Fibroblast of upper back skin (primary cell): Measurements from ENCODE around the gene PTPRM.

Experiments
- DNase-seq: peaks from one replicate; pipeline ENCODE4 v3.0.0-alpha.2; 2013

PTPRM gene

GRCh38 chr18:7630731-7631442 is 63.8 kb downstream of the PTPRM start:
- no peak for DNase-seq

GRCh38 chr18:7632152-7633098 is 65.3 kb downstream of the PTPRM start:
- DNase-seq = no peak

GRCh38 chr18:7633171-7633570 is 66.1 kb downstream of the PTPRM start:
- DNase-seq = peak; percentile 43

GRCh38 chr18:7635948-7636347 is 68.8 kb downstream of the PTPRM start:
- no peak for DNase-seq

DNA sequence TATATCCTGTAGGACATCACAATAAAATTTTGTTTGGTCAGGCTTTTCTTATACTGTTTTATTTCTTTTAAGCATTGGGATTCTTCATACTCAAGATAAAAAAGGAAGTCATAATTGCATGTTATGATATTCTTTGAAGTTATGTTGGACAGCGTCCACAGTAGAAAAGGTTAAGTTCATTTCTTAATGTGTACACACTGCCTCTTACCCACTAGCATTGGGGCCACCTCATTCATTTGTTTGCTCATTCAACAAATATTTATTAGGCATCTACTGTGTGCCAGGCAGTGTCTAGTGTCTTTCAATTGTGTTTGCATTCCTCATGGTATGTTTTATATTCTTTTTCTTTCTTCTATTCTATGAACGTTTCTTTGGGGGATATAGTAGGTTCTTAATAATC is 70.2 kb downstream of the PTPRM start:
- DNase-seq = peak; percentile 8

DNA sequence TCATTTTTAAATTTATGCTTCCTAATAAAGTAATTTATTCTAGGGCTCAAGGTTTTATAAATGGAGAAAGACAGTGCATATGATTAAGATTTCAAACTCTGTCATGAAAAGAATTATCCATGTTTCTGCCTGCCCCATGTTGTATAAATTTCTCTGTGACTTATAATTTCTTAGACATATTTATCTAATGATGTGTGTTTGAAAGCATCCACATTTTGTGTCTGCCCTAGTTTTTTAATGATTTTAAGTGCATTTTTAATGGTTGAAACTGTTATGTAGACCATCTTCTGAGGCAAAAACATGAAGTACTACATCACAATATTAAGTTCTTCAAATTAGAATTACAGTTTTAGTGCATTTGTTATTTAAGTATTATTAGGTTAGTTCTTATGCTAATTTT is 71.2 kb downstream of the PTPRM start:
- DNase-seq = no peak

- no peak for DNase-seq
These were observed 74.7 kb downstream of the PTPRM start for GRCh38 chr18:7641813-7642212.

- peak; percentile 5 for DNase-seq
These were observed 75.3 kb downstream of the PTPRM start for GRCh38 chr18:7642331-7642890.

DNA sequence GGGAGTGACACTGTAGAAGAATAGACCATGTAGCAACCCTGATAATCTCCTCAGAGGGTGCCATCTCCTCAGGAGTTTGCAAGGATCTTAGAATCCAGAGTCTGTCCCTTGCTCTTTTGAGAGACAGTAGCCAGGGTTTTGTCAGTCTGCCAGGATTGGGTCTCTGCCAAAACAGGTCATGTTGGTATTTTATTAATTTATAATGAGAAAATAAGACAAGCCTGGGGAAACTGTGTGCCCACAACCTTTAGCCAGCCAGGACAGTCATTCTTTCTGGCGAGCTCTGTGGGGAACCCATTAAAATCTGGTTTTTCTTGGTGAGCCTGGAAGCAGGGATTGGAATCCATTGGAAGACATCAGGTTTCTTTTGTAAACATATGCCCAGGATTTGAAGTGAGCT is 78.6 kb downstream of the PTPRM start:
- peak; percentile 5 for DNase-seq

GRCh38 chr18:7646174-7646886 is 79.2 kb downstream of the PTPRM start:
- DNase-seq = no peak

DNA sequence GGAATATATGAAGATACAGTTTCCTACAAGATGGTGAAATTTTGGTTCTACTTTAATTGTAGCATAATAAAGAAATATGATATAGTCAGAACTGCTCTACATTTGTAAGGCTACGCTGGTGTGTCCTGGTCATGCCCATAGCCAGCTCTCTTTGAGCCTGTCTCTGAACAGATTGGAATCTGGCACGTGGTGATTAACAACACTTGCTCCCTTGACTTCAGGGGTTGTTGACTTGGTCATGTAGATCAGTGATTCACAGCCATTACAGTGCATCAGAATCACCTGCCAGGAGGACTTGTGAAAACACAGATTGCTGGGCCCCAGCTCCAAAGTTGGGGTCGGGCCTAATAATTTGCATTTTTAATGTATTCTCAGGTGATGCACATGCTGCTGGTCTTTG is 80.4 kb downstream of the PTPRM start:
- no peak for DNase-seq

- DNase-seq = no peak
These were observed 89.9 kb downstream of the PTPRM start for GRCh38 chr18:7657050-7657449.

GRCh38 chr18:7657937-7658336 is 90.8 kb downstream of the PTPRM start:
- DNase-seq = no peak

- DNase-seq = no peak
These were observed 91.6 kb downstream of the PTPRM start for GRCh38 chr18:7658701-7659100.

DNA sequence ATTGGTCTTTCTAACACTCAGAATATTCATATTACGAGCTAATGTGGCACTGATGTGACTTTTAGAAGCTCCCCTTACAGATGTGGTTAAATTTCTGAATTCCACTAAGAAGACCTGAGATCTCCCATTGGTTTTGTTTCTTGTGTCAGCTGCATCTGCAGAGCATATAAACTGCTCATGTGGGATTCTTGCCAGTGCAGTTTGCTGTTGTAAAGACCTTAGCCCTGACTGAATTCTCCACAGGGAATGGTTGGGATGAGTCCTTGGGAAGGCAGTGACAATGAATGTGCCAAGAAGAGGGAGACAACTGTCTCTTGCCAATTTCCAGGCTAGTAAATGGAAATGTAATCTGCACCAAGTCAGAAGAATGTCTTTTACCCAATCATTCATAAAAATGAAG is 94.1 kb downstream of the PTPRM start:
- DNase-seq = no peak

GRCh38 chr18:7662866-7663265 is 95.8 kb downstream of the PTPRM start:
- no peak for DNase-seq

GRCh38 chr18:7663366-7664312 is 96.5 kb downstream of the PTPRM start:
- no peak for DNase-seq

DNA sequence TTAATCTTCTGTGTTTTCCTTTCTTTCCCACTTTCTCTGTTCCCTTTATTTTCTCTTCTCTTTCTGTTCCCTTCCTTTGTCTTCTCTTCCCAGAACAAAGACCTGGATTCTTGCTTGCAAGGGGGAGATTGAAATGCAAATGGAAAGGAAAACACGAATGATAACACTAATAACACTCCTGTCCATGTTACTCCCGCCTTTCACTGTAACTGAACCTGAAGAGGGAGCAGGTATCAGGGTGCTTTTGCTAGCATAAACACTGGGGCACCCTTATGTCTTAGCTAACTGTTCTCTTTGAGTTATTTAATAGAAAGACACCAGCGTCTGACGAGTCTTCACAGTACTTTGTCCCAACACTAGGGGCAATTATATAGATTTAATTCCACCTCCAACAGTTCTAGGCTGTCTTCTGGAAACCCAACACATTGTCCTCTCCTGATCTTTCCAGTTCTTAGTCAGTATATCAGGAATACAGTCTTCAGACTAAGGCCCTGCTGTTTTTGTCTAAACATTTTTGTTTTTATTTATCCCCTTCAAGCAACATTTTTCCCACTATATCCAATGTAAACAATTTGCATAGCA is 99.2 kb downstream of the PTPRM start:
- DNase-seq = no peak

DNA sequence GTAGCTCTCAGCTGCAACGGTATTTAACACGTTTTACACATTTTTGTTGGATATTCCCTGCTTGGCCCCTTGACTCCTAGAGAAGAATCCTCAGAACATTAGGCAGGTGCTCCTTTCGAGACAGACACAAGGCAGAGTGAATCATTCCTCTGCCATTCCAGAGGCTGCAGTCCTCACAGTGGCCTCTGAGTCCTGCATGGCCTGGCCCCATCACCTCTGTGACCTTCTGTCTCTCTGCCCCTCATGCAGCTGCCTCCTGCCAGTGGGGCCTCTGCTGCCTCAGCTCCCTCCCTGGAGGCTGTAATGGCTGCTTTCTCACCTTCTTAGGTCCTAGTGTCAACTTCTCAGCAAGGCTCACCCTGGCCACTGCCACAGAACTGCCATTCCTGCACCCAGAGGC is 101.3 kb downstream of the PTPRM start:
- no peak for DNase-seq

- no peak for DNase-seq
These were observed 102.2 kb downstream of the PTPRM start for GRCh38 chr18:7669361-7669760.

DNA sequence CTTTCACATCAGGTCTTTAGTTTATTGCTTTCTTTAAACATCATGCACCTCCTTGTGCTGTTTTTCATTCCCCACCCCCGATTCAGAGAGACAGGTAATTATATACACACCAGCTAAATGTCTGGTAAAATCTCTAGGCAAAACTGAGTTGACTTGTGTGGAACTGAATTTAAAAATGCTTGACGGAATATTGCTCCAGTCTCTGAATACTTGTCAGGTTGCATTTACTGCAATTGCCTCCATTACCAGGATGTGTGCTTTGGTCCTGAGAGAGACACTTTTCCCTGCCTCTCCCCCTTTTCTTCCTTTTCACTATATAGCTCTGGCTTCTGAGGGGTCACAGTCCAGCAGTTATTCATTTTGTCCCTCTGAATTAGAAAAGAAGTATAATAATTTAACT is 104.0 kb downstream of the PTPRM start:
- DNase-seq = no peak
